GM19328 (cell line): Measurements from ENCODE around the gene FOXP1.

Experiments
- ATAC-seq: cut with Tn5 transposase; IDR thresholded peaks from one replicate; pipeline ENCODE4 v1.9.1; 2021; ENCODE audit warnings: mild to moderate bottlenecking, moderate library complexity; ENCODE audit not compliant: unreplicated experiment

The FOXP1 gene

DNA sequence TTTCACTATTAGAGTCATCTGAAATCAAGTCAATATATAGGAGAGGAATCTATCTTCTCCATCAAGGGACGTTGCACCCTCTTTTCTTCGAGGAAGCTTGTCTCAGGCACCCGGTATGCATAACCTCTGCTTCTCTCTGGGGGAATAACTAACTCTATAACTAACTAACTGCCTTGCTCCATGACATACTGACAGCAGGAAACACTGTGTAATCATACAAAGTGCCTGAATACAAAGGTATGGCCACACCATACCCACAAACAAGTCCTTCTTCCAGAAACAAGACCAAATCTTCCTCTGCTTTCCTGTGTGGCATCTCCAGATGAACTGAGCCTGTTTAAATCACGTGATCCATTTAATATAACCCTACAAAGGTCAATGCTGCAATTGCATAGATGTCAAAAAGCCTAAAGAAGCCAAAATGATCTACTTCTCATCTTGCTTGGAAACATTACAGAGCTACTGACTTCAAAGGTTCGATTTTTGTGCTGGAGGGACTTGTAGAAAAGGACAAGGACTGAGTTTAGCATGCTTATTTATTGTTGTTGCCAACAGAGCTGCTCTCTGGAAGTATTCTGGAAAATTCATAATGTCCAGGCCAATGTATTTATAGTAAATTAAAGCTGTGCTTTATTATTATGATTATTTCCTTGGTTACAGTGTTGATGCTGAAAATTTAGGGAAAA lies 380.5 kb downstream of the FOXP1 start:
- ATAC-seq, result no peak

DNA sequence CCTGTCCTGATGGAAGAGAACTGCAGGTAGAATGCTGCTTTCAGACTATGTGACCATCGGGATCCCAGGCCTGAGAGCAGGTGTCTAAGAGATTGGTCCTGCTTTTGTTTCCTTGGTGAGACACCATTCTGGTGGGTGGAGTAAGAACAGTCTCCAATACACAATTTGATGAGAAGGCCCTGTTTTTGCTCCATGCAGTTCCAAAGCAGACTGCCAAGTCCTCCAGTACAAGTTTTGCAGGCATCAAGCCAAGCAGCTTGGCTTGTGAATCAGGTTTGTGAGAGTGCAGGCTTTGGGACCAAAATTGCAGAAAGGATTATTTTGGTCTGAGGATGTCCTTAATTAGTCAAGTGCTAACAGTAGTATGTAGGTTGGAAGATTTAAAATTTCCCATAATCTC lies 381.6 kb downstream of the FOXP1 start:
- no peak for ATAC-seq

DNA sequence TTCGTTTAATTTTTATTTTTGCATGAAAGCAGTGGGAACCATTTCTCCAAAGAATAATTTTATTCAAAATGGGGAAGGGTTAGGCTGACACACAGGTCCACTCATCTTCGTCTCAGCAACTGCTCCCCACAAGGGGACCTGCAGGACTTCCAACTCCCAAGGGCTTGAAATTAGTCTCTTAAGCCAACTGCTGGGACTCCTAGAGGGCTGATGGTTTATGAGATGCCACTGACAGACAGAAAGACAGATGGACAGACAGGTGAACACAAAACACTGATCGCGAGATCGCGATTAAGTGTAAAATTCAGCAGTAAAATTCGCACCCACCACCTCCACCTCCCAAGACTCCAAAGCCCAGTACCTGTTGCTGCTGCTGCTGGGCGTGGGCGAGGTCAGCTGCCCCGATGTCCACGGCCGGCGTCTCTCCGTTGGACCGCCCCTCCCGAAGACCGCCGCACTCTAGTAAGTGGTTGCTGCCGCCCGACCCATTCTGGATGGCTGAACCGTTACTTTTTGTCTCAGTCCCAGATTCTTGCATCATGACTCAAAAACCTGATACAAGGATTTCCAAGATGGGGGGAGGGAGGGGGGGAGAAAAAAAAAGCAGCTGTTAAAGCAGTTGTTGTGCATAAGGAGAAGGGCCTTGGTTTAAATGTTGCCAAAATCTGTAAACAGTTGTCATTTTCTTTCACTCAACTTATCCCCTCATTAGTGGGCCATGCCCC lies 385.5 kb downstream of the FOXP1 start:
- no peak for ATAC-seq

DNA sequence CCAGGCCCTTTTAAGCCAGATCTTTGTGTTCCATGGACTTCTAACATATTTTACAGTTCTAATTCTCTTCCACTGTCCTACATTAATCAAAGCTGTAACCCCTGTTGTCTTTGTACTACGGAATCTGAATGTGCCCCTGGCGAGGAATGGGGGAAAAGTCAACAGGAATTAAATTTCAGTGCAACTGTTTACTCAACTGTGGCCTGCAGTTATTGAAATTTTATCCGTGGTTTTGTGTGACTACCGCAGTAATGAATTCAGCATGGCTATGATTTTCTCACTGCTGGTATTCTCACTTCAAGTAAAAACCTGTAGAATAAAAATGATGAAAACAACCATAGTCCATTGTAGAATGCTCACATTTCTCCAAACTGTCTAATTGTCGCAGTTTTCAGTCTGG lies 388.0 kb downstream of the FOXP1 start:
- no peak for ATAC-seq

DNA sequence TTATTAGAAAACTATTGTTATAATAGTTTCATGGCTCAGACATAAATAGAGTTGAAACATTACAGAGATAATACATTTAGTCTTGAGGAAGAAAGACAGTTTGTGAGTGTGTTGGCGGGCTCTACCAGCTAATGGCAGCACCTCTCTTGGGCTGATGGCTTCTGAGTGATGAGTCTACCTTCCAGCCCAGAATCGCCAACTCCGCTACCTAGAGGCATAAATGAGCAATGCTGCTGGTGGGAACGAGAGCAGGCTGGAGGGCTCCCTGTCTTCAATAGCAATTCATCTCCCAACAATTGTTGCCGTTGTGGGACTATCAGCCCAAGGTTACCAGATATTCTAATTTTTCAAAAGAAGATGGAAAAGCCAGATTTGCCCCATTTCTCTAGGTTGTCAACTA lies 388.7 kb downstream of the FOXP1 start:
- ATAC-seq, result no peak

DNA sequence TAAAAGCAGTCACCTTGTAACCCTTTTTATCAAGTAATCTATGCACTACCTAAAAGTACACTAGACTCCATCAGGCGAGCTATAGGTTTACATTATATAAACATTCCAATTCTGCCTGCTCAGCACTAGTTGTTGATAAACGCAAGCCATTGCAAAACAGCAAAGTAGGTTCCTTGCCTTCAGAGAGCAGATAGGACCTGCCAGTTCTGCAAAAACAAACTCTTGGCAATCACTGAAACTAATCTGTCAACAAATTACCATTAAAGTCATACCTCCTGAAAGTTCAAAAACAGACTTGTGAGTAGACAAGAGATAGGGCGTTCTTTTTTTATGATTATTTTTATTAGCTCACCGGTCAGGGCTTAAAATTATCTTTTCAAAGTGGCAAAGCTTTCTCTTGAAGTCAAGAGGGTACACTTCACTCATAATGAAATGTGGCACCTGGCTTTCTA lies 392.5 kb downstream of the FOXP1 start:
- no peak for ATAC-seq

DNA sequence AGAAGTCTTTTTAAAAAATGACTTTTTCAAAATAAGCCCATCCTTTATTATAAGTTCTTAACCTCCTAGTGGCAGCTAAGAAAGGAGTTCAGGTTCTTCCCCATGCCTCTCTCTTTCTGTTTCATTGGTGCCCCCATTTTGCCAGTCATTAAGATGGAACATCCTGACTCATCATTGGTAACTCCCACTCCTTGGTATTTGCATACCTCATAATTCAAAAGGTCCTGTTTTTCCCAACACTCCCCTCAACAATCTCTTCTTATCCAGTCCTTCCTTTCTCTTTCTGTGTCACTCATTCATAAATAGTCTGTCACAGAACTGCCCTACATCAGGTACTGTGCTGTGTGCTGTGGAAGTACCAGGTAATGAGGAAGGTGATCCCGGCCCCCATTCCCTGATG lies 394.0 kb downstream of the FOXP1 start:
- ATAC-seq, result no peak

DNA sequence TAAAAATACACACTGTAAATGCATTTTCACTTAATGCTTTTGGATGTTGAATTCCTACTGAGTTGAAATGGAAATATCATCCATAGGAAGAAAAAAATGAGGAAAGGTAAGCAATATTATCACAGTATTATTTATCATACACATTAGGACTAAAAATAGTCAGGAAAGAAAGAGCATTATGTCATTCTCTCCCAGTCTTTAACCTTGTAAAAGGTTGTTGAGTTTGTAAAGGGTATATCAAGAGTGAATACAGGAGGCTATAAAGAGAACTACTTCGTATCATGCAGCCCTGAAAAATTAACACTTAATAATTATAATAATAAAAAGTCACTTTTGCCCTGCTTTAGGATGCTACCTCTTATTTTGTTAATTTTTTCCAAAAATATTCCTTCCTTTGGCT lies 395.8 kb downstream of the FOXP1 start:
- ATAC-seq, result no peak

DNA sequence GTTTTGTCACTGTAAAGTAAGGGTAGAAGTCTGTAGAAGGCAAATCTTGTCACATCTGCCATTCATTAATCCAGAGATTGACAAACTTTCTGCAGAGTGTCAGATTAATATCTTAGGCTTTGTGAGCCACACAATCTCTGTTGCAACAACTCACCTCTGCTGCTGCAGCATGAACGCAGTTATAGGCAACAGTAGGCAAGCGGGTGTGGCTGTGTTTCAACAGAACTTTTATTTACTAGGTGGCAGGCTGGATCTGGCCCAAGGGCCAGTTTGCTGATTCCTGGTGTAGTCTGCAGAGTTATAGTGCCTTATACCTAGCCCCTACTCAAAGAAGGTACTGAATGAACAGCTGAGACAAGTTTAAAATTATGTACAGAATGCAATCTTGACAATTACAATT lies 396.7 kb downstream of the FOXP1 start:
- ATAC-seq, result no peak

DNA sequence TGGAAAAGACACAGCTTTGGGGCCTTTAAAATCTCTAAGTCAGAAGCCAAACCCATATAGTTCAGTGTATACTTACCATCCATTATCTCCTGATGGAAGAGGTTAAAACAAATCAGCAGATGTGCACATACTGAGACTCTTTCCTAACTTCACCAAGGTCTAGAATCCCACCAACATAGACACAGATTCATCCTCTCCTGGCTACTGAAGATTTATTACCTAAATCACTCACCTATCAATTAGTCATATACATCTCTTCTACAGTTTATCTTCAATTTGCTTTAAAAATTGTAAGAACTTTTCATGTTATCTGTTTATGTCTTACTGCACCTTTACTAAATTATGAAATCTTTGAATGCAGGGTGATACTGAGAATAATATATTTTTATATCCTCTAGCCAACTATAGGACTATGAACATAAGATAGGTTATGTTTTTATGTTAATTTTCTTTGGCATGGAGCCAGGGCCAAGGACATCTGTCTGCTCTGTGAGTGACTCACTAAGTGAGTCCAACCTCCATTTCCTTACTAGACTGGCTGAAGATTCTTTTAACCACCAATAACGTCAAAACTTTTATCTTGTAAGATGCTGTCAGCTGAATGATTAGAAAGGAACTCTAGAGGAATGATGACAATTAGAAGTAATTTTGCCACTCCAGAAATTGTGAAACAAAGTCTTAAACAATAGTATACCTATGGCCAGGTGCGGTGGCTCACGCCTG lies 397.6 kb downstream of the FOXP1 start:
- no peak for ATAC-seq

DNA sequence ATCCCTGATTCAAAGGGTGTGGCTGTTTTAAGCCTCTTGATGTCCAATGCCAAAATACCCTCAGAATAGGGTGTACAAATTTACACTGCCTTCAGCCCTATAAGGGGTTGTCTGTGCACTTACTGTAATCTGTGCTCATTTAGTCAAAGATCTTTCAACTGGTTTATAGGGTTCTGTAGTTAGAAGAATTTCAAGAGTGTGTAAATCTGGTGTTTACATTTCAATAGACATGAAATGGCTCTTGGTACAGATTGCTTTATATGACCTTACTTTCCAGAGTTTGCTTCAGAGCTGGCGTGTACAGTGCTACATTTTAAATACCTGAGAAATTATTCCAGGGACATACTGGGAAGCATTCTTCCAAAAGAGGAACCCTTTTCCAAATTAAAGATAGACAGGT lies 399.3 kb downstream of the FOXP1 start:
- no peak for ATAC-seq

DNA sequence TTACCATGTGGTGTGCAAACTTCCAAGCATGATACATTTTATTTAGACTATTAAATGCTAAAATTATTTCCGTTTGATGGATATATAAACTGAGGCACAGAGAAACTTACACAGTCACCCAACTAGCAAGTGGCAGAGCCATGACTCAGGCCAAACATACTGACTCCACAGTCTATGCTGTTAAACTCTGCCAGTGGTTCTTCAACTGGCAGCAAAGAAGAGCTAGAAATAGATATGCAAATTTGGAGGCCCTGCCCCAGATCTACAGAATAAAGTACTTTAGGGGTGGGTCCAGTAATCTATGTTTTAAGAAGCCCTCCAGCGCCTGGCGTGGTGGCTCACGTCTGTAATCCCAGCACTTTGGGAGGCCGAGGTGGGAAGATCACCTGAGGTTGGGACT lies 400.0 kb downstream of the FOXP1 start:
- ATAC-seq, result no peak

DNA sequence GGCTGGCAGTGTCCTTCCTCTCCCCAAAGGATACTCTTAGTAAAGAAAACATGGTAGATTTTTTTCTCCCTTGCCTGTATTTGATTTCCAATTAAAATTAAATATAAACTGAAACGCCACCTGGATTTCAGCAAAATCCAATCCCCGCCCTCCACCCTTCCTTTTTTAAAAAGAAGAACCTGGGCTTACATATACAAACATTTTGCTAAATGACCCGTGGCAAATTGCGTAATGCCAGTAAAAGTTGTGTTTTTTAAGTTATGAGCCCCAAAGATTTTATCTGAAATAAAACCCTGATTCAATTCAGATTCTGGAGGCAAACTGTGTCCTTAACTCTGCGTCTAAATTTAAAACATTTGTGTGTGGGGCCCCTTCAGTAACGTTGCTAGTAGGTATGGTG lies 403.0 kb downstream of the FOXP1 start:
- no peak for ATAC-seq

DNA sequence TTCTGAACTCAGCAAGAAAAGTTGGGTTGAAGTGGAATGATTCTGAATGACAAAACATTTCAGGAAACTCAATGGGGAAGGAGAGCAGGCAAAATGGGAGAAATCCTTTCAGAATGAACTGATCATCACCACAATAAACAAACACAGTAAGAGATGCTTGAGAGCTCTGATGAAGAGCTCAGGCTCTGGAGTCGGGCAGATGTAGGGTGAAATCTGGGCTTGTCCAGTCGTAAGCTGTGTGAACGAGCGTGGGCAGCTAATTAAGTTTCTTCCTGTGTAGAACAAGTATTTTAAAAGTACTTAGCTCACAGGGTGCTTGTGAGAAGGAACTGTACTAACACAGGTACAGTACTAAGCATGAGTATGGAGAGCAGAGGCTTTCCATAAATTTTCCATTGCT lies 406.2 kb downstream of the FOXP1 start:
- no peak for ATAC-seq

DNA sequence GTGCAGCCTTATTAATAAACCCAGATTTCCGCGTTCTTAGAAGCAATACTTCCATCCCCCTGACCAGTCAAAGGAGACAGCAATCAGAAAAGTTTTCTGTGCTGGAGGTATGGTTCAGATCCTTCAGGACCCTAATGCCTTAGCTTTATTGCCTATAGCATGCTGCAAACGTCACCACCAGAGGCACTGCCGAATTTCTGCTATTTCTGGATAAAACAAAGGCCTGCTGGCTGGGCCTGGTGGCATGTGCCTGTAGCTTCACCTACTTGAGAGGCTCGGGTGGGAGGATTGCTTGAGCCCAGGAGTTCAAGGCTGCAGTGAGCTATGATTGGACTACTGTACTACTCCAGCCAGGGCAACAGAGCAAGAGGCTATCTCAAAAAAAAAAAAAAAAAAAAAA lies 407.2 kb downstream of the FOXP1 start:
- ATAC-seq, result no peak

DNA sequence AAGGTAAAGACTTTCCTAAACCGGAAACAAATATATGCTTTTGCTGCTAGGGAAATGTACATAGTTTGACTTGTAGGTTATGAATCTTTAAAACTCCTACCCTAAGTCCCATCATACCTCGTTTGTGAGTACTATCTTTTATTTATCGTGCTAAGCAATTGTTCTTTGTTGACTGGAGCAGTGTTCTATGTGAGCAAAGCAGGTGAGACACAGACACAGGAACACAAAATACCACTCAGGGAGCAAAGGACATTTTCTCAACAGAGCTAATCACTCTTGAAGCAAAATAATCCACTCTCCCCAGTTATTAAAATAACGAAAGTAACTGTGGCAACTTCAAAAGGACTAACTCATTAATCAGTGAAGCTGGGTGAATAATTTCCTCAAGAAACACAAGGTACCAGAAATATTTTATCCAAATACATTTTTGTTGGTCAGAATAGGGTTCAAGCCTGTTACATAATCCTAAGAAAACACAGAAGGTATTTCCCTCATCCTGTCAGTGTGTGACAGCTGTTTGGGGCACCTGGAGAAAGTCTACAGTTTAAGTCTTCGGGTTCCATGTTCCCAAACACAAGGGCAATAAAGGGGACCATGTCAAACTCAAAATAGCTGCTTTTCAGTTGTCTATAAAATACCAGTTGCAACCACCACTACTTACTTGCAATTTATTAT lies 407.7 kb downstream of the FOXP1 start:
- ATAC-seq, result no peak

DNA sequence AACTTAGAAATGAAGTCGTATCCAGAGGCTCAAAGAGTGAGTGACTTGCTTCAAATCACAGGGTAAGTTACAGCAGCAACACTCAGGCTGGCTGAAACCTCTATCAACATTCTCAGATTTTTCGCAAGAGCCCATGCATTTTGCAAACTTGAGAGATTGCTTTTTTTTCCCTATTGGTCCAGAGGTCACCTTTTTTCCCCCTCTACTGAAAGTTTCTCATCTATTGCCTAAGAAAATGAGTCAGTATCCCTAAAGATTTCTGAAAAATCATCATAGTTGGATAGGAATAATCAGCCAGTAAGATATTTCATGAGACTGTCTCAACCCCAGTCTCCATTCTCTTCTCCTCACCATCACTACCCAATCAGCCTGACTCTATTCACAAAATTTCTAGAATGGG lies 410.6 kb downstream of the FOXP1 start:
- ATAC-seq, result no peak

DNA sequence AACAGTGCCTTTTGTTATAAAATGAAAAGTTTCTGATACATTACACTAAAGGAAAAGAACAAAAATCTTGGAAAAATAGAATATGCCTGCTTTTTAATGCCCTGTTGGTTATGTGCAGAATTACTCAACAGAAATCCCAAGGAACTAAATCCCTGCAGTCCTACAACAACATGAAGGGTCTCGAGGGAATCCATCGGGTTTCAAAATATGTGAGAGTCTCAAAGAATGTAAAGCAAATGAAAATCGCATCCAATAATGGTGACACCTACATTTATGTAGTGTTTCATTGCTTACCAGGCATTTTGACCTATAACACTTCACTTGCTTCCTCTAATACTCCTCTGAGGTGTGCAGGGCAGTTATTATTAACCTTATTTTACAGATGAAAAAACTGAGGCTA lies 411.3 kb downstream of the FOXP1 start:
- no peak for ATAC-seq

DNA sequence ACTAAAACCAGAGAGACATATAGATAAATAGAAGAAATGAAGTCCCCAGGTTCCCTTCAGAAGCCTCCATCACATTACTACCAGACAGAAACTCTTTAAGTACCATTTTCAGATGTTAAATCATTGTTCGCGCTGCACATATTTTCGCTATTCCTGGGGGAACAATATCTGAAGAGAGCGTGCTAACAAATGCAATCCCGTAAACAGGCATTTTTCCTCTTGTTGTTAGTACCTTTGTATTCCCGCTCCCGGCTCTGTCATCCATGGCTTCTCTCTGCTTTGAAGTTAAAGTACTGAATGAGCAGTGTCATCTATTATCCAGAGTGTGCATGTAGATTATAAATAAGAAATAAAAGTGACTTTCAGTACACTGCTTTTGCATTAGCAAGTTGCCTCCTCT lies 412.3 kb downstream of the FOXP1 start:
- ATAC-seq, result no peak

DNA sequence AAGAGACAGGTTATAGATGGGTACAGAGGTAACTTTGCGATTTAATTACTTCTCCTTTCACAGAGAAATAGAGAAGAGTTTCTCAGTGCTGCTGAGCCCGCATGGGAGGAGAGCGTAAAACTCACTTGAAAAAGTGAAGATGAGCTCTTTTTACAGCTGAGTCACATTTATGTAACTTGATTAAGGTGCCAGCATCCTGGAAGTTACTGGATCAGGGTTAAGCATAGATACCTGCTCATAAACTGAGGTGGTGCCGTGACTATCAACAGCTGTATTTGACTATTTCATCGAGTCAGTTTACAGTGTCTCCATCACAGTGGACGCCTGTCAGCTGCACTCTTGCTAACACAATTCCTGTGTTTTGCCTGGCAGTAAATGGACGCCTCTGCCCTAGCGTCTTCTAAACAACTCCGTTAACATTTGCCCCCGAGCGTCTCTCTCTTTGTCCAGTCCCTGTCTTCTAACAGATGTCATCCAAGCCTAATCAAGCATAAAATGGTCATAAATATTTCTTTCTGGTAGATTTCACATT lies 414.6 kb downstream of the FOXP1 start:
- no peak for ATAC-seq

DNA sequence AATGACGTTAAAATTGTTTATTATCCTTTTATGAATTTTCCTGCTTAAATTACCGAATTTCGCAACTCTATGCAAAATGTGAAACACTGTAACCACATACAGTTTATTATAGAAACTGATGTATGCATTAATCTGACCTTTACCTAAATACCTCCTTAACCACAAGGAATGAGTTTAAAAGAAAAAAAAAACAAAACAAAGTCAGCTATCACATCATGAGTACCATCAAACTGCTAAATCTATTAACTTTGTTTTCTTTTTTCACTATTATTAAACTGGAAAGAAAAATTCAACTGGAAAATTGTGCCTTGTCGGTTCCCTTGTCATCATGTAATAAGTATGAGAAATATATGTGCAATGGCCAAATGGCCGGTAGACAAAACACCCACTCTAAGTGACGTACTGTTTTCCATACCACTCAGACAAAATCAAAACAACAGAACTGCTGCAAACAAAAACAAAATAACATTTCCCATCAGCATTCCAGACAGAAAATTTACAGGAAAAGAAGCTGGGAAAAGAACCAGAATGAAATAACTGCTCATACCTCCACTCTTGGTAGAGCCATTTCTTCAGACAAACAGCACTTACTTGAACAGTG lies 415.3 kb downstream of the FOXP1 start:
- no peak for ATAC-seq
